H1 (cell line): ENCODE measurements around the gene ACY1. TPM values are rescaled to one million over a fixed set of nuclear protein-coding genes. Genes with fewer than 3 reads are reported as not detected.

Source experiments
- CTCF ChIA-PET: fragments of 300-600 bp; sonication (Branson Sonifier 250); formaldehyde crosslinking; loops from one replicate; lab custom pipeline; 2021; ENCODE audit not compliant: partially characterized antibody; lab: Charles Lee
- POLR2A ChIA-PET: fragments of 300-600 bp; sonication (Branson Sonifier 250); formaldehyde crosslinking; loops from one replicate; lab custom pipeline; 2021; ENCODE audit warnings: inconsistent platforms; ENCODE audit not compliant: partially characterized antibody; lab: Charles Lee
- DNase-seq, 2 experiments: peaks; one replicate each; pipeline versions ENCODE4 v3.0.0 to v3.0.0-alpha.2; 2010 to 2022; ENCODE audit warnings: low spot score in 2 of 2, low read depth in 1 of 2, mixed read lengths in 1 of 2
- FAIRE-seq: peaks from 2 replicates; lab custom pipeline; 2011; peaks lifted over from hg19 to GRCh38; lab: Jason Lieb, UNC
- H2AFZ ChIP-seq: 2 replicates; pipeline ENCODE4 v1.8.1; 2012; ENCODE audit warnings: low read length, inconsistent platforms
- H2AK5ac ChIP-seq: 2 replicates; pipeline ENCODE4 v1.6.1; 2013; ENCODE audit warnings: low read depth, low read length
- H2BK120ac ChIP-seq: replicated peaks from 2 replicates; pipeline ENCODE3; 2013; ENCODE audit warnings: low read depth, low read length, inconsistent platforms
- H2BK12ac ChIP-seq: 2 replicates; pipeline ENCODE4 v1.6.1; 2013; ENCODE audit warnings: low read depth, low read length
- H2BK15ac ChIP-seq: 2 replicates; pipeline ENCODE4 v1.6.1; 2013; ENCODE audit warnings: low read length
- H2BK20ac ChIP-seq: 2 replicates; pipeline ENCODE4 v1.6.1; 2013; ENCODE audit warnings: low read length
- H2BK5ac ChIP-seq: 2 replicates; pipeline ENCODE4 v1.6.1; 2013; ENCODE audit warnings: low read depth, low read length
- H3K14ac ChIP-seq: 2 replicates; pipeline ENCODE4 v1.6.1; 2013; ENCODE audit warnings: inconsistent platforms; ENCODE audit not compliant: insufficient read length
- H3K18ac ChIP-seq: 2 replicates; pipeline ENCODE4 v1.6.1; 2013; ENCODE audit warnings: low read length; ENCODE audit errors: extremely low read depth
- H3K23ac ChIP-seq: 2 replicates; pipeline ENCODE4 v1.6.1; 2013; ENCODE audit warnings: inconsistent platforms; ENCODE audit not compliant: insufficient read length
- H3K23me2 ChIP-seq: 2 replicates; pipeline ENCODE4 v1.6.1; 2013; ENCODE audit warnings: low read depth, low read length
- H3K27ac ChIP-seq: 2 replicates; pipeline ENCODE4 v1.6.1; 2011; ENCODE audit warnings: low read depth, low read length, inconsistent platforms
- H3K27me3 ChIP-seq, 4 experiments: replicated peaks in 1 of 4; 1 replicate in 1 of 4; 2 replicates in 3 of 4; pipeline versions ENCODE4 v1.6.1 to v1.8.1; 2011 to 2013; ENCODE audit warnings: low read length in 3 of 4, mild to moderate bottlenecking in 3 of 4, inconsistent platforms in 2 of 4, mixed read lengths in 2 of 4, moderate library complexity in 1 of 4; ENCODE audit not compliant: control insufficient read depth in 3 of 4, insufficient read depth in 3 of 4; ENCODE audit errors: extremely low read depth in 1 of 4
- H3K36me3 ChIP-seq, 4 experiments: 2 replicates each; pipeline versions ENCODE4 v1.6.1 to v1.8.1; 2011 to 2013; ENCODE audit warnings: mild to moderate bottlenecking in 4 of 4, low read length in 3 of 4, moderate library complexity in 2 of 4, control low read depth in 1 of 4, inconsistent platforms in 1 of 4; ENCODE audit not compliant: insufficient read depth in 4 of 4, control insufficient read depth in 2 of 4
- H3K4ac ChIP-seq: replicated peaks from 2 replicates; pipeline ENCODE3; 2013; ENCODE audit warnings: low read length, low read depth, mixed read lengths, inconsistent platforms; ENCODE audit not compliant: insufficient read length
- H3K4me1 ChIP-seq, 4 experiments: replicated peaks in 1 of 4; 1 replicate in 1 of 4; 2 replicates in 3 of 4; pipeline versions ENCODE4 v1.6.1 to v1.8.1; 2011 to 2013; ENCODE audit warnings: low read length in 3 of 4, inconsistent platforms in 2 of 4, mixed read lengths in 1 of 4; ENCODE audit not compliant: insufficient read depth in 4 of 4, control insufficient read depth in 3 of 4
- H3K4me2 ChIP-seq, 2 experiments: 2 replicates each; pipeline versions ENCODE4 v1.6.1 to v1.8.1; 2011 to 2013; ENCODE audit warnings: low read depth in 2 of 2, low read length in 2 of 2, control low read depth in 1 of 2, inconsistent platforms in 1 of 2, mild to moderate bottlenecking in 1 of 2; ENCODE audit not compliant: insufficient read depth in 1 of 2
- H3K4me3 ChIP-seq, 4 experiments: fragments of 200-600, 300-600 bp in 1 of 4; sonication (generic), shearing (Covaris generic), sonication (Bioruptor Twin) in 1 of 4; 2 replicates each; pipeline versions ENCODE4 v1.5.1 to v1.8.1; 2011 to 2016; ENCODE audit warnings: low read length in 4 of 4, low read depth in 3 of 4, control low read depth in 2 of 4, inconsistent platforms in 2 of 4, mild to moderate bottlenecking in 2 of 4, mixed read lengths in 1 of 4, moderate library complexity in 1 of 4; ENCODE audit not compliant: insufficient read depth in 2 of 4; ENCODE audit errors: extremely low read depth in 1 of 4
- H3K56ac ChIP-seq: replicated peaks from 2 replicates; pipeline ENCODE3; 2013; ENCODE audit warnings: low read depth, mild to moderate bottlenecking, mixed read lengths, low read length, inconsistent platforms; ENCODE audit not compliant: insufficient read length
- H3K79me1 ChIP-seq: 2 replicates; pipeline ENCODE4 v1.6.1; 2013; ENCODE audit warnings: low read depth, low read length, control low read depth
- H3K79me2 ChIP-seq, 2 experiments: 2 replicates each; pipeline versions ENCODE4 v1.6.1 to v1.8.1; 2012 to 2013; ENCODE audit warnings: low read length in 2 of 2, mild to moderate bottlenecking in 2 of 2, inconsistent platforms in 1 of 2; ENCODE audit not compliant: insufficient read depth in 2 of 2, control insufficient read depth in 1 of 2
- H3K9ac ChIP-seq, 4 experiments: replicated peaks in 1 of 4; 1 replicate in 1 of 4; 2 replicates in 3 of 4; pipeline versions ENCODE4 v1.6.1 to v1.8.1; 2011 to 2013; ENCODE audit warnings: low read depth in 3 of 4, low read length in 3 of 4, control low read depth in 2 of 4, mild to moderate bottlenecking in 2 of 4, moderate library complexity in 2 of 4, inconsistent platforms in 1 of 4; ENCODE audit errors: extremely low read depth in 1 of 4
- H3K9me3 ChIP-seq, 2 experiments: 2 replicates each; pipeline versions ENCODE4 v1.6.1 to v1.8.1; 2012 to 2013; ENCODE audit warnings: mild to moderate bottlenecking in 2 of 2, moderate library complexity in 2 of 2, control low read depth in 1 of 2, inconsistent platforms in 1 of 2, low read depth in 1 of 2, low read length in 1 of 2, mixed read lengths in 1 of 2; ENCODE audit not compliant: insufficient read depth in 2 of 2
- H4K20me1 ChIP-seq, 2 experiments: replicated peaks in 1 of 2; 2 replicates each; pipeline versions ENCODE3 to v1.8.1; 2011 to 2013; ENCODE audit warnings: inconsistent platforms in 2 of 2, low read length in 2 of 2, mild to moderate bottlenecking in 1 of 2; ENCODE audit not compliant: insufficient read depth in 2 of 2, control insufficient read depth in 1 of 2
- H4K5ac ChIP-seq: 2 replicates; pipeline ENCODE4 v1.6.1; 2013; ENCODE audit warnings: low read length, low read depth, mixed read lengths, inconsistent platforms; ENCODE audit not compliant: insufficient read length
- H4K8ac ChIP-seq: 2 replicates; pipeline ENCODE4 v1.8.0; 2013; ENCODE audit warnings: mild to moderate bottlenecking, moderate library complexity, low read length, inconsistent platforms; ENCODE audit not compliant: insufficient read depth; ENCODE audit errors: extremely low read depth
- H4K91ac ChIP-seq: replicated peaks from 2 replicates; pipeline ENCODE3; 2013; ENCODE audit warnings: low read length, mixed read lengths, inconsistent platforms; ENCODE audit not compliant: insufficient read length
- BACH1 ChIP-seq: IDR thresholded peaks from 2 replicates; pipeline ENCODE4 v1.6.1; 2012; ENCODE audit warnings: low read length, improper control_type of control experiment
- CBX5 ChIP-seq: fragments of 300-800, 300-1000 bp; sonication (generic); IDR thresholded peaks from 2 replicates; pipeline ENCODE4 v1.7.1; 2016; ENCODE audit warnings: antibody characterized with exemption, low read length, low read depth
- JUND ChIP-seq: IDR thresholded peaks from 2 replicates; pipeline ENCODE4 v1.6.1; 2011; ENCODE audit warnings: mild to moderate bottlenecking, improper control_type of control experiment, low read length
- KDM1A ChIP-seq: fragments of 200-600, 300-600 bp; sonication (generic); IDR thresholded peaks from 2 replicates; pipeline ENCODE4 v1.7.1; 2016; ENCODE audit warnings: mild to moderate bottlenecking, low read length, borderline replicate concordance
- KDM4A ChIP-seq: IDR thresholded peaks from one replicate; pipeline ENCODE4 v1.7.1; 2012; ENCODE audit warnings: low read depth, mild to moderate bottlenecking, moderate library complexity, low read length, inconsistent platforms; ENCODE audit not compliant: severe bottlenecking
- NRF1 ChIP-seq: IDR thresholded peaks from 2 replicates; pipeline ENCODE4 v1.6.1; 2011; ENCODE audit warnings: mild to moderate bottlenecking, low read depth, low read length, improper control_type of control experiment
- SP1 ChIP-seq: IDR thresholded peaks from 2 replicates; pipeline ENCODE4 v1.6.1; 2011; ENCODE audit warnings: low read depth, low read length
- TCF12 ChIP-seq: IDR thresholded peaks from 2 replicates; pipeline ENCODE4 v1.6.1; 2011; ENCODE audit warnings: low read depth, mild to moderate bottlenecking, low read length
- YY1 ChIP-seq: IDR thresholded peaks from 2 replicates; pipeline ENCODE4 v1.6.1; 2011; ENCODE audit warnings: low read depth, mild to moderate bottlenecking, low read length
- ZNF274 ChIP-seq: IDR thresholded peaks from 2 replicates; pipeline ENCODE4 v1.7.0; 2012; ENCODE audit warnings: low read length, borderline replicate concordance; ENCODE audit errors: extremely low read depth
- WGBS, 2 experiments: shearing (Covaris generic) in 1 of 2; methylation state at CpG; one replicate each; pipeline versions ENCODE4 v1.1.6 to v1.1.7; 2013 to 2015; ENCODE audit warnings: low lambda C conversion rate in 2 of 2, mixed read lengths in 2 of 2, inconsistent platforms in 1 of 2, low coverage in 1 of 2, missing lambda C conversion rate in 1 of 2; ENCODE audit not compliant: insufficient replicate concordance in 2 of 2, insufficient coverage in 1 of 2, insufficient read length in 1 of 2; ENCODE audit errors: extremely low coverage in 1 of 2, missing lambda C conversion rate in 1 of 2; 5-methylcytosine and 5-hydroxymethylcytosine counted together
- polyA plus RNA-seq, 7 experiments: library from polyadenylated mRNA; depleted of rRNA in 3 of 7; stranded (reverse) in 5 of 7; unstranded in 2 of 7; fragments of >200 nt in 5 of 7; fragments of 200-250 nt in 2 of 7; gene quantifications; 1 replicate in 5 of 7; 2 replicates in 1 of 7; 4 replicates in 1 of 7; pipeline versions ENCODE4 v1.2.1 to v1.2.3, GENCODE V29; 2011 to 2013; ENCODE audit warnings: missing spikeins in 2 of 7, mixed read lengths in 2 of 7
- total RNA-seq: library from RNA; stranded (reverse); fragmentation: NEBNext Ultra II Directional; extraction: Animal tissue kit (Norgen Biotek cat#: 25700); gene quantifications from 2 replicates; pipeline ENCODE4 v1.2.1, GENCODE V29; 2021
- TF ChIP-seq, protein P1 (sequence below): IDR thresholded peaks from 2 replicates; pipeline ENCODE4 v1.6.1; 2012; ENCODE audit warnings: low read length, inconsistent platforms

Gene ACY1
- total and polyA plus RNA-seq, 2 of the 8 experiments (the other 6 are each of a cell fraction or from before 2014, with no cell fraction given): 48.3 to 113 TPM

DNA sequence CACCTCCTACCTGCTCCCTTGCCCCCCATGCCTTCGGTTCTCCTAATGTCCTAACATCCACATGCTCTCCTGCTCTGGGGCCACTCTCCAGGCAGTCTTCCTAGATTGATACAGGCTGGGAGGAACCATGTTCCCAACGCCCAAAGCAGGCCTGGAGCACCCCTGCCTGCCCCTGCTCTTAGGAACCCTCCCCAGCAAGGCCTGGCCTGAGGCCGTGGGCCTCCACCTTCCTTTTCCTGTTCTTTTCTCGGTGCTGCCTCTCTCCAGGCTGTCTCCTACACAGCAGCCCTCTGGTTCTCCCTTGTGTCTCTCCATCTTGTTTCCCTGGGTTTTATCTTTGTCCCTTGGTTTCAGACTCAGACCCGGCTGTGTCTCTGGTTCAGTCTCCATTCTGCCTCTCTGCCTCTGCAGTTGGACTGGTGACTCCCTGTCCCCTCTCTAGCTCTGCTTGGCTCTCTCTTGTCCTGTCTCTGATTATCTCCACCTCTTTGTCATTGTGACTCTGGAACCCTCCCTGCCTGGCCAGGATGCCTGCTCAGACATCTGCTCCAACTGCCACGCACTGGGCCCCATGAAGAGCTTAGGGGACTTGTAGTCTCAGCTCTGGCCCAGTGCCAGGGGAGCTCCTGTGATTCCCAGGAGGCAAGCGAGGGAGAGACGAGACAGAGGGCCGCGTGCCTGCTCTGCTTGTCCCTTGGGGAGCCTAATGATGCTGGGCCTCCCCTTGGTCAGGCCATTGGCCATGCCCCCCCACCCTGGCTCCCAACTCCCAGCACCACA lies 38.3 kb downstream of the ACY1 start:
- Histone ChIP-seq H3K9me3 (no peaks in the 10 kb centered on the region), H2AK5ac (no peak overlapping the region), H4K20me1 (no peaks in the 10 kb centered on the region), H3K56ac (no peak overlapping the region), H4K8ac (no peak overlapping the region), H3K23me2 (peaks cover 1% of the 10 kb centered on the region; the same call in 1 of the 2 replicates), H3K23ac (no peak overlapping the region), H2BK5ac (no peak overlapping the region), H3K27me3 (no peaks in the 10 kb centered on the region), H3K79me2 (no peaks in the 10 kb centered on the region), H3K14ac (no peak overlapping the region), H3K4me2 (no peak overlapping the region), H3K36me3 (no peaks in the 10 kb centered on the region), H2BK15ac (no peak overlapping the region), H4K91ac (no peak overlapping the region), H3K4me1 (peaks cover 0 to 5% (median 2%) of the 10 kb centered on the region in 4 experiments; a peak in 4 of 7 replicates), H3K18ac (no peak overlapping the region), H3K79me1 (no peaks in the 10 kb centered on the region), H3K4me3 (no peak overlapping the region), H2BK120ac (no peak overlapping the region), H3K4ac (no peak overlapping the region), H2AFZ (no peak overlapping the region)
- 84% methylated on average over 10 of the region's 10 CpGs; no CpG with 5 or more reads in 1 of the 2 experiments for WGBS, 2 experiments
- DNase-seq: no peak
- POLR2A ChIA-PET: interaction anchor here (0.6 to 2.2 kb wide), 6 partner anchors 15 to 55 kb away, joined by 3 to 6 read pairs (median 4); partner anchors contain the start of genes DUSP7, PCBP4 and RPL29
- CTCF ChIA-PET: interaction anchor here (1.1 to 24.7 kb wide), 7 partner anchors 9 to 102 kb away, joined by 3 to 984 read pairs (median 11); partner anchors contain the start of gene DUSP7
- TF ChIP-seq, protein P1, sequence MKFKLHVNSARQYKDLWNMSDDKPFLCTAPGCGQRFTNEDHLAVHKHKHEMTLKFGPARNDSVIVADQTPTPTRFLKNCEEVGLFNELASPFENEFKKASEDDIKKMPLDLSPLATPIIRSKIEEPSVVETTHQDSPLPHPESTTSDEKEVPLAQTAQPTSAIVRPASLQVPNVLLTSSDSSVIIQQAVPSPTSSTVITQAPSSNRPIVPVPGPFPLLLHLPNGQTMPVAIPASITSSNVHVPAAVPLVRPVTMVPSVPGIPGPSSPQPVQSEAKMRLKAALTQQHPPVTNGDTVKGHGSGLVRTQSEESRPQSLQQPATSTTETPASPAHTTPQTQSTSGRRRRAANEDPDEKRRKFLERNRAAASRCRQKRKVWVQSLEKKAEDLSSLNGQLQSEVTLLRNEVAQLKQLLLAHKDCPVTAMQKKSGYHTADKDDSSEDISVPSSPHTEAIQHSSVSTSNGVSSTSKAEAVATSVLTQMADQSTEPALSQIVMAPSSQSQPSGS: no peak
- TF ChIP-seq BACH1 (no peak), SP1 (no peak), JUND (no peak), NRF1 (no peak), YY1 (no peak), KDM1A (no peak), CBX5 (no peak), ZNF274 (no peak), TCF12 (no peak), KDM4A (no peak)
- TF ChIP-seq, all 59 proteins: peak for 0
- Histone ChIP-seq H2BK20ac (no peak overlapping the region), H3K27ac (no peak overlapping the region), H2BK12ac (0 out of 2 replicates have a peak overlapping the region, but pooled peaks have one; percentile 5), H3K9ac (no peak overlapping the region), H4K5ac (no peak overlapping the region)
- FAIRE-seq: no peak
